Gastrocnemius medialis (tissue), 4 donors: Measurements from ENCODE around the gene IFITM5. TPM values are rescaled to one million over a fixed set of nuclear protein-coding genes. Genes with fewer than 3 reads are reported as not detected.

Source experiments
- ATAC-seq, 2 donors: fragments of 150-250 bp; one replicate each; pipeline ENCODE4 v1.9.1; 2016
- DNase-seq, 2 donors: peaks; one replicate each; pipeline ENCODE4 v3.0.0-alpha.2; 2019
- H3K27ac ChIP-seq, 4 donors: fragments of 200-600 bp; sonication (generic); 1 replicate in 1 of 4; 2 replicates in 3 of 4; pipeline ENCODE4 v1.5.1; 2016 to 2018; ENCODE audit warnings: mild to moderate bottlenecking in 2 of 4, moderate library complexity in 1 of 4
- H3K27me3 ChIP-seq, 3 donors: fragments of 200-600 bp; sonication (generic) in 2 of 3; 1 replicate in 1 of 3; 2 replicates in 2 of 3; pipeline versions ENCODE4 v1.5.1 to v1.6.0; 2016 to 2019; ENCODE audit warnings: mild to moderate bottlenecking in 1 of 3, moderate library complexity in 1 of 3
- H3K36me3 ChIP-seq, 2 donors: fragments of 200-600 bp; sonication (generic) in 1 of 2; one replicate each; pipeline ENCODE4 v1.5.1; 2017 to 2018
- H3K4me1 ChIP-seq, 2 donors: fragments of 200-600 bp; sonication (generic) in 1 of 2; one replicate each; pipeline ENCODE4 v1.5.1; 2016 to 2017; ENCODE audit warnings: mild to moderate bottlenecking in 2 of 2
- H3K4me3 ChIP-seq, 4 donors: fragments of 200-600 bp; sonication (generic) in 3 of 4; 1 replicate in 1 of 4; 2 replicates in 3 of 4; pipeline ENCODE4 v1.5.1; 2016 to 2019; ENCODE audit warnings: mild to moderate bottlenecking in 2 of 4
- H3K9me3 ChIP-seq, 3 donors: fragments of 200-600 bp; sonication (generic) in 2 of 3; 1 replicate in 1 of 3; 2 replicates in 2 of 3; pipeline ENCODE4 v1.5.1; 2016 to 2019
- CTCF ChIP-seq, 5 experiments: fragments of 450-650 bp in 3 of 5; fragments of 200-600 bp in 2 of 5; sonication (generic) in 2 of 5; IDR thresholded peaks in 4 of 5; conservative IDR thresholded peaks in 1 of 5; 1 replicate in 4 of 5; 2 replicates in 1 of 5; pipeline ENCODE4 v1.5.1; 2016 to 2019; ENCODE audit warnings: antibody characterized with exemption in 5 of 5, mild to moderate bottlenecking in 3 of 5, moderate library complexity in 3 of 5
- POLR2A ChIP-seq, 2 donors: fragments of 450-650 bp; IDR thresholded peaks; one replicate each; pipeline ENCODE4 v1.6.1; 2017; ENCODE audit warnings: antibody characterized with exemption in 2 of 2, mild to moderate bottlenecking in 2 of 2, moderate library complexity in 2 of 2
- in situ Hi-C, 4 donors: fragments of 200-750 bp; cut with MboI; loops; one replicate each; pipeline versions ENCODE4 v1.15.0 to v1.8.0; 2017; ENCODE audit warnings: low sequenced_read_pairs in 4 of 4
- intact Hi-C: fragments of 100-400 bp; cut with DNase I; formaldehyde crosslinking; loops from one replicate; pipeline ENCODE4 v1.15.1; 2023; ENCODE audit warnings: low total_unique reads
- total RNA-seq, 4 donors: library from RNA; depleted of rRNA; stranded (reverse); fragments of >200 nt; gene quantifications; one replicate each; pipeline versions ENCODE4 v1.1.0 to v1.2.3, GENCODE V29; 2016

IFITM5 gene
- total RNA-seq, 4 donors from 2014 or later: not detected

DNA sequence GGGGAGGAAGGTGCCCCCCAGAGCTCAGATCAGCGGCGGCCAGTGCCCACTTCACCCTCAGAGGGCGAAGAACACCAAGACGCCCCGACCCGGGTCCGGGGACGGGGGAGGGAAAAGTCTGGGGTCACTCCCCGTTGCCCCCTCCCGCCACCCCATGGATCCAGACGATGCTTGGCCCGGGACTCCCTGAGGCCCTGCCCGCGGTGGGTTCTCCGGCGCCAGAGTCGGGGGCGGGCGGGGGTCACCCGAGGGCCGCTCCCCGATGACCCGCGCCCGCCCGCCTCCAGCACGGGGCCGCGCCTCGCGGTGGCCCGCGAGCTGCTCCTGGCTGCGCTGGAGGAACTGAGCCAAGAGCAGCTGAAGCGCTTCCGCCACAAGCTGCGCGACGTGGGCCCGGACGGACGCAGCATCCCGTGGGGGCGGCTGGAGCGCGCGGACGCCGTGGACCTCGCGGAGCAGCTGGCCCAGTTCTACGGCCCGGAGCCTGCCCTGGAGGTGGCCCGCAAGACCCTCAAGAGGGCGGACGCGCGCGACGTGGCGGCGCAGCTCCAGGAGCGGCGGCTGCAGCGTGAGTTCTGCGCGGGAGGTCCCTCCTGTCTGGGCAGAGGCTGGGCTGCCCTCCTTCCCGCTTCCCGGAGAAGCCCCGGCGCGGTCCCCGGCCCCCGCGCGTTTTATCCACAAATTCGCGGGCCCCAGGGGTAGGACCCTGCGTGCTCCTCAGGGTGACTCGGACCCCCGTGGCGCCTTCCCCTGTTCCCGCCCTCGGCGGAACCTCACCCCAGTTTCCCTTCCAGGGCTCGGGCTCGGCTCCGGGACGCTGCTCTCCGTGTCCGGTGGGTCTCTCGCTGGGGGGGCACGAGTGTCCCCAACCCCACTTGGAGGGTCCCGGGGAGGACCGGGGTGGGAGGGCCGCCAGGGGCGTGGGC lies 20.0 kb downstream of the IFITM5 start:
- peak overlapping the region in 2 of 4 donors; percentile 11 for H3K4me3 ChIP-seq
- ATAC-seq: no peak

GRCh38 chr11:278001-278951 lies 21.1 kb downstream of the IFITM5 start, which contains the start of gene NLRP6:
TSS of gene NLRP6 (plus strand) at chr11:278407. CDS start at chr11:278570, 163 bp downstream.
- H3K27ac ChIP-seq: no peak within 1 kb of the TSS
- intact Hi-C loops (no loop called here), in situ Hi-C loops (no loop called here)
- no peaks in the 10 kb centered on the region for H3K9me3 ChIP-seq
- no peaks in the 10 kb centered on the region for H3K36me3 ChIP-seq
- H3K27me3 ChIP-seq: peaks cover 46 to 63% (median 54%) of the 10 kb centered on the region in 3 donors
- ATAC-seq: no peak
- H3K4me1 ChIP-seq: peaks cover 0 to 8% of the 10 kb centered on the region in 2 donors
- no peak for DNase-seq
- peak within 1 kb of the TSS in 1 of 4 donors; percentile 11 for H3K4me3 ChIP-seq
- TF ChIP-seq POLR2A (IDR thresholded peaks at IDR 0.05) (no peak), CTCF (IDR thresholded peaks at IDR 0.05 in 4 of 5, conservative IDR thresholded peaks at IDR 0.05 in 1 of 5) (no peak)

More for the DNA sequence above, 20.0 kb downstream of the IFITM5 start:
- TF ChIP-seq POLR2A (IDR thresholded peaks at IDR 0.05): no peak
- no peak for TF ChIP-seq CTCF (IDR thresholded peaks at IDR 0.05 in 4 of 5, conservative IDR thresholded peaks at IDR 0.05 in 1 of 5)
- H3K9me3 ChIP-seq: no peaks in the 10 kb centered on the region
- peaks cover 0 to 8% of the 10 kb centered on the region in 2 donors for H3K4me1 ChIP-seq
- H3K27ac ChIP-seq: no peak overlapping the region
- H3K36me3 ChIP-seq: no peaks in the 10 kb centered on the region
- in situ Hi-C loops: no loop called here
- peaks cover 52 to 67% (median 59%) of the 10 kb centered on the region in 3 donors for H3K27me3 ChIP-seq
- intact Hi-C loops: no loop called here
- DNase-seq: no peak

- no peak overlapping the region for H3K27ac ChIP-seq
Measured at GRCh38 chr11:276219-276618, 23.1 kb downstream of the IFITM5 start.

GRCh38 chr11:272931-273198 lies 26.5 kb downstream of the IFITM5 start:
- DNase-seq (no peak), ATAC-seq (no peak)
- no peak overlapping the region for H3K27ac ChIP-seq
- in situ Hi-C loops (no loop called here), intact Hi-C loops (no loop called here)
- H3K4me1 ChIP-seq: no peaks in the 10 kb centered on the region
- no peak overlapping the region for H3K4me3 ChIP-seq
- H3K27me3 ChIP-seq: peaks cover 1 to 17% (median 10%) of the 10 kb centered on the region in 3 donors
- H3K9me3 ChIP-seq: no peaks in the 10 kb centered on the region
- TF ChIP-seq CTCF (IDR thresholded peaks at IDR 0.05 in 4 of 5, conservative IDR thresholded peaks at IDR 0.05 in 1 of 5): no peak
- TF ChIP-seq POLR2A (IDR thresholded peaks at IDR 0.05): no peak
- no peaks in the 10 kb centered on the region for H3K36me3 ChIP-seq

More at GRCh38 chr11:276219-276618, 23.1 kb downstream of the IFITM5 start:
- Histone ChIP-seq H3K27me3 (peaks cover 29 to 44% (median 33%) of the 10 kb centered on the region in 3 donors), H3K36me3 (no peaks in the 10 kb centered on the region), H3K4me3 (no peak overlapping the region), H3K9me3 (no peaks in the 10 kb centered on the region), H3K4me1 (peaks cover 0 to 8% of the 10 kb centered on the region in 2 donors)
- intact Hi-C loops: no loop called here
- TF ChIP-seq CTCF (IDR thresholded peaks at IDR 0.05 in 4 of 5, conservative IDR thresholded peaks at IDR 0.05 in 1 of 5) (no peak), POLR2A (IDR thresholded peaks at IDR 0.05) (no peak)
- in situ Hi-C loops: no loop called here
- DNase-seq (no peak), ATAC-seq (no peak)
